ENCODE data around the gene FGD6.

DNA sequence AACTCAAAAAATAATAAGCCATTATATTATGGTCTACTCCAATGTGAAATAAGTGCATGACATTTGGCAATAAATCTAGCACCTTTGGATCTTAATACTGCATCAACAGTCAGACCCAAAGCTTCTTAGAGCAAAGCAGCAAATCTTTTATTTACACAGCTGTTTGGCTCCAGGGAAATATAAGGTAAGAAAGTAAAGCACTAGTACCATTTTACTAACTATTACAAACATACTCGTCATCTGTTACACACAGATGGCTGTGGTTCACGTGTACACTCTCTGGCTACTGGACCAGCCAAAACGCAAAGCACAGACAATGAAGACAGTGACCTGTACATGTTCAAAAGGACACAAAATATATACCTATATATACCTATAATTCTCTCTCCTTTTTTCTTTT, 2.8 kb downstream of the FGD6 start:
- TF ChIP-seq, protein P1, sequence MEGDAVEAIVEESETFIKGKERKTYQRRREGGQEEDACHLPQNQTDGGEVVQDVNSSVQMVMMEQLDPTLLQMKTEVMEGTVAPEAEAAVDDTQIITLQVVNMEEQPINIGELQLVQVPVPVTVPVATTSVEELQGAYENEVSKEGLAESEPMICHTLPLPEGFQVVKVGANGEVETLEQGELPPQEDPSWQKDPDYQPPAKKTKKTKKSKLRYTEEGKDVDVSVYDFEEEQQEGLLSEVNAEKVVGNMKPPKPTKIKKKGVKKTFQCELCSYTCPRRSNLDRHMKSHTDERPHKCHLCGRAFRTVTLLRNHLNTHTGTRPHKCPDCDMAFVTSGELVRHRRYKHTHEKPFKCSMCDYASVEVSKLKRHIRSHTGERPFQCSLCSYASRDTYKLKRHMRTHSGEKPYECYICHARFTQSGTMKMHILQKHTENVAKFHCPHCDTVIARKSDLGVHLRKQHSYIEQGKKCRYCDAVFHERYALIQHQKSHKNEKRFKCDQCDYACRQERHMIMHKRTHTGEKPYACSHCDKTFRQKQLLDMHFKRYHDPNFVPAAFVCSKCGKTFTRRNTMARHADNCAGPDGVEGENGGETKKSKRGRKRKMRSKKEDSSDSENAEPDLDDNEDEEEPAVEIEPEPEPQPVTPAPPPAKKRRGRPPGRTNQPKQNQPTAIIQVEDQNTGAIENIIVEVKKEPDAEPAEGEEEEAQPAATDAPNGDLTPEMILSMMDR (conservative IDR thresholded peaks at IDR 0.05; ENCODE audit: low read length), result no peak
- no peak for TF ChIP-seq EZH2phosphoT487 (IDR thresholded peaks at IDR 0.05; ENCODE audit: borderline replicate concordance, low read depth, low read length)
